D341Med (cell line): ENCODE measurements around the gene MAGEB1.

Experiments used
- DNase-seq: peaks from one replicate; pipeline ENCODE4 v3.0.0; 2012; ENCODE audit warnings: low spot score

Gene MAGEB1, protein sequence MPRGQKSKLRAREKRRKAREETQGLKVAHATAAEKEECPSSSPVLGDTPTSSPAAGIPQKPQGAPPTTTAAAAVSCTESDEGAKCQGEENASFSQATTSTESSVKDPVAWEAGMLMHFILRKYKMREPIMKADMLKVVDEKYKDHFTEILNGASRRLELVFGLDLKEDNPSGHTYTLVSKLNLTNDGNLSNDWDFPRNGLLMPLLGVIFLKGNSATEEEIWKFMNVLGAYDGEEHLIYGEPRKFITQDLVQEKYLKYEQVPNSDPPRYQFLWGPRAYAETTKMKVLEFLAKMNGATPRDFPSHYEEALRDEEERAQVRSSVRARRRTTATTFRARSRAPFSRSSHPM

DNA sequence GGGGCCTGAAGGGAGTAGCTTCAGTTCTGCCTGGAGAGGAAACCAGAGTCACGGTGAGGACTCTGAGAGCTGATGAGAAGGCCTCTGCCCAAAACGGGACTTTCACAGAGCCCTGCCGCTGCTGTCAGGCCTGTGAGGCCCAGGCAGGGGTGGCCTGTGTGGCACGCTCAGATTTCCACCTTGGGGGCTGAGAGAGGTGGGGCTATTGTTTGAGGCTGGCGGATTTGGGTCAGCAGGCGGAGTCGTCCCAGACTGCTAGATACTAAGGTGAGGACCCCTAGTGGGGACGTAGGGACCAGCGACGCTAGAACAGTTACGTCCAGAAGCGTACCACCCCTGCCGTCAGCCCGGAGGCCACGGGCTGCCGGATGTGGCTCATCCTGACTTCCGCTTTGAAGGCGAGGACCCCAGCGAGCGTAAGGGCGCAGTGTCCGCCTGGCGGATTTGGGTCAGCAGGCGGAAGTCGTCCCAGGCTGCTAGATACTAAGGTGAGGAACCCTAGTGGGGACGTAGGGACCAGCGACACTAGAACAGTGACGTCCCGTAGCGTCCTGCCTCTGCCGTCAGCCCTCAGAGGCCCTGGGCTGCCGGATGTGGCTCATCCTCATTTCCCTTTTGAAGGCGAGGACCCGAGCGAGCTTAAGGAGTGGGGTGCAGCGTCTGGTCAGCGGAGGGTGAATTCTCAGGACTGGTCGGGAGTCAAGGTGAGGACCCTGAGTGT is at the start of gene MAGEB1:
Gene MAGEB1, plus strand, starts transcription at position 378 of the 721 bp plus-strand sequence. CDS start 3,348 bp downstream, outside the sequence.
- DNase-seq, result no peak

GRCh38 chrX:30212172-30212571 is 34.8 kb upstream of the MAGEB1 start:
- no peak for DNase-seq

- no peak for DNase-seq
Observed at GRCh38 chrX:30215357-30215843, 31.5 kb upstream of the MAGEB1 start, which contains the start of gene MAGEB2. TSS of gene MAGEB2 (plus strand) at chrX:30215563. CDS start at chrX:30218581, 3,018 bp downstream.

DNA sequence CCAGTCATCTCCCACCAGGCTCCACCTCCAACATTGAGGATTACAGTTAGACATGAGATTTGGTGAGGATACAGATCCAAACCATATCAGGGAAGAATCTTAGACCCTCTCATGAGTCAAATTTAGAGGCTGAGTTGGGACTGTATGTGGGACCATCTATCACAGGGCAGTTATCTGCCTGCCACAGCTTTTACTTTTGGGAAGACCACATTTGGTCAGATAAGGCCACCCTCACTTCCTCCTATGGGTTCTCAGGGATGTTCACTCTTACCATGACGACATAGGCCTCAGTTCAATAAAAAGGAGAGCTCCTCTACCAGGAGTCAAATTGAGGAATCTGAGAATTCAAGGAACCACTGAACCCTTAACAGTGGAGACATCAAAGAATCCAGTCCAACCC is 29.5 kb upstream of the MAGEB1 start:
- no peak for DNase-seq

DNA sequence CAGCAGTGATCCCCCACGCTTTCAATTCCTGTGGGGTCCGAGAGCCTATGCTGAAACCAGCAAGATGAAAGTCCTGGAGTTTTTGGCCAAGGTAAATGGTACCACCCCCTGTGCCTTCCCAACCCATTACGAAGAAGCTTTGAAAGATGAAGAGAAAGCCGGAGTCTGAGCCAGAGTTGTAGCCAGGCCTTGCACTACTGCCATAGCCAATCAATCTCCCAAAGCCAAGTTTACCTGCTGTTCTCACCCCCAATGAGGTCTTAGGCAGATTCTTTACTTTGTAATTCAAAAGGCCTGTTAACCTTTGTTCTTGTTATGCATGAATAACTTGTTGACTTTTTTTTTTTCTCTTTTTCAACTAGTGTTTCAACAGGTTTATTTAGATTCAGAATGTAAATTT is 27.6 kb upstream of the MAGEB1 start:
- no peak for DNase-seq

DNA sequence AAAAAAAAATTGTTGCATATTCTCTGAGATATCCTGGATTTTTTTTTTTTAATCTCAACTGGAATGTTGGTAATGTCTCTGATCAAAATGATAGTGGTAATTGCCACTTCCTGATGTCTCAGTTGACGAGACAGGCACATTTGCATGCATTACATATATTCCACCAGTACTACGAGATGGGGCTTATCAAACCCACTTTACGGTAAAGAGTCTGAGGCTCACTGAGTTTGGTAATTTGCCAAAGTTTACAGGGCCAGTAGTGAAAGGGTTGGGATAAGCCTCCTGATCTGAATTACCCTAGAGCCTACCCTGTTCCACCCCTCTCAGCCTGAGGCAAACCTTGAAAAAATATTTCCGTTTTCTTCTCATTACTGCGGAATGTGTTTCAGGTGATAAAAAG is 26.3 kb upstream of the MAGEB1 start:
- no peak for DNase-seq

DNA sequence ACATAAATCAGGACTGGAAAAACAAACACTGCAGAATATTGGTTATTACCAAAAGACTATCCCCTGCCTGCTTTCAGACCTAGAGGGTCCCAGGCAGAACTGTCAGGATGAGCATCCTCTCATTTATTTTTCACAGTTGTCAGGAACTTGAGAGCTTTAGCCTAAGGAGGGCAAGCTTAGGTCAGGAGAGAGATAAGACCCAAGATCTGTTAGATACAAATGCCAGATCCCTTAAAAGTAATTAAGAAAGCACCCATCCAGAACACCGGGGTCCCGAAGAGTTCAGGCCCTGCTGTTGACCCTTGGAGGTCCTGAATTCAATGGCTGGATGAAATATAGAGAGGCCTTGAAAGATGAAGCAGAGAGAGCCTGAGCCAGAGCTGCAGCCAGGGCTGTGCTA is 22.4 kb upstream of the MAGEB1 start:
- DNase-seq, result no peak

DNA sequence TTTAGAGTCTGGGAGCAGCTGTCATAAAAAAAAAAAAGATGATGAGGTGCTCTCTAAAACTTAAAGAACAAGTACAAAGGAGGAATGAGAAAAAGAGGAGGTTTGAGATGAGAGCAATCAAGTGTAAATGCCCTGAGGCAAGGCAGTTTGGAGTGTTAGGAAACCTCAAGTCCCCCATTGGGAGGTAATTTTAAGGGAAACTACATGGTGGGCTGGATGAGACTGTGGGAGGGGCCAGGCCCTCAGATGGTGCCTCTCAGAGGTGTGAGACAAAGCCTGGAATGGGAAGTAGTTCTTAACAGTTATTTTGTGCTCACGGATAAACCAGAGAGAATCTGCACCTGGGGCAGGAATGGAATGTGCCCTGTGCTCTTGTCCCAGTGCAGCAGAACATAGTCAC is 18.4 kb upstream of the MAGEB1 start:
- no peak for DNase-seq

DNA sequence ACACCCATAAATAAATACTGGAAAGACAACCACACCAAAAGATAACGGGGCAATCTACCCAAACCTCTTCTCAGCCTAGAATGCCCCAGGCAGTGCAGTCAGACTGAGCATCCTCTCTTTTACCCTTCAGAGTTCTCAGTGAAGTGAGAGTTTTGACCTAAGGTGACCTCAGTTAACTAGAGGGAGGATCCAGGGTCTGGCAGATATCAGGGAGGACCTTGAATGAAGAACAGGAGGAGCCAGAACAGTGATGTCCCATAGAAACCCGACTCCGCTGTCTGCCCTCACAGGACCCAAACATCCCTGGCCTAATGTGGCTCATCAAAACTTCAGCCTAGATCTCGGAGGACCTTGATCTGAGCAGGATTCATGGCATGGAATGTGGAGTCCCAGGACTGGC is 16.6 kb upstream of the MAGEB1 start, which contains the start of gene MAGEB3:
Gene MAGEB3, plus strand, starts transcription at position 263 of the 400 bp plus-strand sequence. CDS start 5,268 bp downstream, outside the sequence.
- DNase-seq, result no peak

DNA sequence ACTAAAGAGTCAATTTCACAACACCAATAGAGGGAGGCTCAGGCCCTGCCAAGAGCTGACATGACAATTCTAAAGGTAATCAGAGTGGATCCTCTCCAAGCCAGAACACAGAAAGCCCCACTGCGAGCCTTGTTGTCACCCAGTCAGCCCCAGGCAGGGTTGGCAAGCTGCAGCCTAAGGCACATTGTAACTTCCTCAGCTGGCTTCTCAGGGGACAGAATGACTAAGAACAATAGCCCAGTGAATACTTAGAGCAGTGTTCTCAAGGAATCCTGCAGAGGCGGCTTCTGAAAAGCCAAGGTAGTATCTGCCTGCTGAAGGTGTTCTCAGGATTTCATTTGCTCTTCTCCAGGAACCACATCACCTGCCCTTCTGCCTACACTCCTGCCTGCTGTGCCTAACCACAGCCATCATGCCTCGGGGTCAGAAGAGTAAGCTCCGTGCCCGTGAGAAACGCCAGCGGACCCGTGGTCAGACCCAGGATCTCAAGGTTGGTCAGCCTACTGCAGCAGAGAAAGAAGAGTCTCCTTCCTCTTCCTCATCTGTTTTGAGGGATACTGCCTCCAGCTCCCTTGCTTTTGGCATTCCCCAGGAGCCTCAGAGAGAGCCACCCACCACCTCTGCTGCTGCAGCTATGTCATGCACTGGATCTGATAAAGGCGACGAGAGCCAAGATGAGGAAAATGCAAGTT is 5.1 kb upstream of the MAGEB1 start, which contains the start of gene MAGEB4:
Gene MAGEB4, plus strand, starts transcription at position 277 of the 692 bp plus-strand sequence. Its CDS starts 136 bp downstream, at position 413.
- DNase-seq, result no peak

DNA sequence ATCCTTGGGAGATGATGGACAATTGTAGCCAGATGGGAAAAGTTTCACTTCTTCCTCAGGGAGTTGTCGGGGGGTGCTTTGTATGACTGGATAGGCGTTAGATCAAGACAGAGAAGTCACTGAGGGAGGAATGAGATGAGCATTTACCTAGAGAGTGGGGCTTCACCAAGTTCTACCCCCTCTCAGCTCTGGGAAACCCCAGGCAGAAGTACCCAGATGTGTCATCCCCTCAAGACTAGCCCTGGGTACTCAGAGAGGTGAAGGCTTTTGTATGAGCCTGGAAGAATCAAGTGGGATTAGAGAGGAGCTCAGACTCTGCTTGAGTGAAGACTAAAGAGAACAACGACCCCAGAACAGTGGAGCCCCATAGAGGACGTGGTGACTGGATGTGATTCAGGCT is 1.9 kb downstream of the MAGEB1 start:
- no peak for DNase-seq

DNA sequence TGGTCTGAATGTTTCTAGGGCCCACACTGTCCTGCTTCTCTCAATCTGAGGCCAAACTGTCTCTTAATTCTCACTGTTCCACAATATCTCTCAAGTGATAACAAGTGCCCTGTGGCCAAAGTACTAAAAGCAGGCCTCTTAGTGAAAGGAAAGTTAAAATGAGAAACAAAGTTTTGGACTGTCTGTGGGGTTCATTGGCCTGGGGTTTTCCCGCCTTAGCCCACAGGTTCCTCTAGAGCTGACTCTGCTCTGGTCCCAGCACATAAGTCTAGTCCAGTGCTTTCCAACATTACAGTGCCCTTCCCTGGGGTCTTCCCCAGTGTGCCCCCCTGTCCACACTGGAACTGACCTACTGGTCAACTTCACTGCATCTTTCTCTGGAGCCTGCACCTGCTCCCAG is 6.3 kb downstream of the MAGEB1 start:
- no peak for DNase-seq

GRCh38 chrX:30259927-30260326 is 13.0 kb downstream of the MAGEB1 start:
- DNase-seq, result no peak

- no peak for DNase-seq
Observed at GRCh38 chrX:30261012-30261411, 14.1 kb downstream of the MAGEB1 start.

- DNase-seq, result no peak
Observed at GRCh38 chrX:30262763-30263162, 15.8 kb downstream of the MAGEB1 start.

- DNase-seq, result no peak
Observed at GRCh38 chrX:30270639-30271038, 23.7 kb downstream of the MAGEB1 start.

GRCh38 chrX:30275498-30275897 is 28.6 kb downstream of the MAGEB1 start:
- no peak for DNase-seq

GRCh38 chrX:30278365-30278764 is 31.4 kb downstream of the MAGEB1 start:
- no peak for DNase-seq

DNA sequence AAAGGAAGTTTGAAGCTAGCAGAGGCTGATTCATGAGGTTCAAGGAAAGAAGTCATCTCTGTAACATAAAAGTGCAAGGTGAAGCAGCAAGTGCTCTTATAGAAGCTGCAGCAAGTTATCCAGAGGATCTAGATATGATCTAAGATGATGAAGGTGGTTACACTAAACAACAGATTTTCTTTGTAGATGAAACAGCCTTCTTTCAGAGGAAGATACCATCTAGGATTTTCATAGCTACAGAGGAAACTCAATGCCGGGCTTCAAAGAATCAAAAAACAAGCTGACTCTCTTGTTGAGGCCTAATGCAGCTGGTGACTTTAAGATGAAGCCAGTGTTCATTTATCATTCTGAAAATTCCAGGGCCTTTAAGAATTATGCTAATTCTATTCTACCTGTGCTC is 33.5 kb downstream of the MAGEB1 start:
- no peak for DNase-seq

- no peak for DNase-seq
Observed at GRCh38 chrX:30282527-30282926, 35.6 kb downstream of the MAGEB1 start.

DNA sequence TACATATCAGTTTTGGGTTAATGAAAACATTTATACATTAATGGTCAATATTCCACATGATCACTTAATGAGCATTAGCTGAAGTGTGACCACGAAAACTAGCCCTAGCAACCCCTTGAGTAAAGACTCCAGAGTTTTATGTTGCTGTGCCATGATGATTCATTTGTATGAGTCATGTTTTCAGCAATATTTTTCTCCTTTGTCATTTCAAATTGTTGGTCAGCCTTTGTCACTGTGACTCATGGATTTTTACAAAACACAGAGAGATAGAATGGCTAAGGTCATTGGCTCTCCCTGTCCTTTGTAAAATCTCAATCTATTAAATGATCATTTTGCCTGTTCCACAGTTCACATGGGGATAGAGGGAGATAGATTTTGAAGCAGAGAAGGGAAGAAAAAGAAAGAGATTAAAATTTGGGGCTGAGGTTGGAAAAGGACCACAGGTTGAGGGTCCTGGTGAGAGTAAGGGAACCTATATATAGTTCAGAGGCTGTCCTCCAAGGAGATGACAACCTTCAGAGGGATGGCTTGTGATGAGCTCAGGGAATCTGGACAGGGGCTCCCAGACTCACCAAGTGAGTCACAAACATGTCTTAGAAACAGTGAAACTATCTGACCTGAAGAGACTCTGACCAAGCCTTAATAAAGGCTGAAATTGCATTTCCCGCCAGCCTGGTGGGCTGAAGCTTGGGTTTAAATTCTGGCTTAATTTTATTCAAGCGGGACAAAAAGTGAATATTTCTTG is 36.7 kb downstream of the MAGEB1 start:
- DNase-seq, result no peak
